GM20000 (cell line): ENCODE data around the gene RC3H2.
A peak's percentile ranks its signal among the peaks of the same experiment; 100 is the strongest.
"Not testable (repeated sequence)": the region's sequence is repeated elsewhere in the genome, so short reads cannot be mapped to it uniquely, and the experiment has no call there.

Source experiments
- DNase-seq: peaks from one replicate; pipeline ENCODE4 v3.0.0; 2012; ENCODE audit warnings: low spot score
- CTCF ChIP-seq: IDR thresholded peaks from 2 replicates; pipeline ENCODE4 v1.5.1; 2012; ENCODE audit warnings: mild to moderate bottlenecking, control low read depth; ENCODE audit errors: extremely low read depth, missing control alignments

The RC3H2 gene

GRCh38 chr9:122879443-122879842, 25.7 kb downstream of the RC3H2 start:
- DNase-seq, result no peak

DNA sequence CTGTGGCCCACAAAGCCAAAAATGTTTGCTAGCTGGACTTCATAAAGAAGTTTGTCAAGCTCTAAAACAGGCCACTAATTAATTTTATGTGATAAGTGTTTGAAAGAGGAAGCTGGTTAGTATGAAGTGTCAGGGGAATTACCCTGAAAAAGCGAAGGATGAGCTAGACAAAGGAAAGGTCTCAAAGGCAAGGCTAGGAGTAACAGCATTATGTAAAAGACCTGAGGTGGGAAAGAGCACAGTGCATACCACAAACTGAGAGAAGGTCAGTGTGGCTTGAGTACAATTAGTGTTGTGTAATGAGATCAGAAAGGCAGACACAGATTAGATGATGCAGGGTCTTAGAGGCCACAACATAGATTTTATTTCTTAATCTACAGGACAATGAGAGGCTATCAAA, 29.6 kb downstream of the RC3H2 start:
- peak; percentile 38 for DNase-seq
- TF ChIP-seq CTCF, result no peak

More at GRCh38 chr9:122879443-122879842, 25.7 kb downstream of the RC3H2 start:
- TF ChIP-seq CTCF, result no peak

DNA sequence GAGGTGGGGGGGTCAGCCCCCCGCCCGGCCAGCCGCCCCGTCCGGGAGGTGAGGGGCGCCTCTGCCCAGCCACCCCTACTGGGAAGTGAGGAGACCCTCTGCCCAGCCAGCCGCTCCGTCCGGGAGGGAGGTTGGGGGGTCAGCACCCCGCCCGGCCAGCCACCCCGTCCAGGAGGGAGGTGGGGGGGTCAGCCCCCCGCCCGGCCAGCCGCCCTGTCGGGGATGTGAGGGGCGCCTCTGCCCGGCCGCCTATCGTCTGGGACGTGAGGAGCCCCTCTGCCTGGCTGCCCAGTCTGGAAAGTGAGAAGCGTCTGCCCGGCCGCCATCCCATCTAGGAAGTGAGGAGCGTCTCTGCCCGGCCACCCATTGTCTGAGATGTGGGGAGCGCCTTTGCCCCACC, 37.9 kb downstream of the RC3H2 start:
- not testable (repeated sequence) for DNase-seq

GRCh38 chr9:122866079-122866478, 39.1 kb downstream of the RC3H2 start:
- no peak for TF ChIP-seq CTCF
- DNase-seq, result no peak

DNA sequence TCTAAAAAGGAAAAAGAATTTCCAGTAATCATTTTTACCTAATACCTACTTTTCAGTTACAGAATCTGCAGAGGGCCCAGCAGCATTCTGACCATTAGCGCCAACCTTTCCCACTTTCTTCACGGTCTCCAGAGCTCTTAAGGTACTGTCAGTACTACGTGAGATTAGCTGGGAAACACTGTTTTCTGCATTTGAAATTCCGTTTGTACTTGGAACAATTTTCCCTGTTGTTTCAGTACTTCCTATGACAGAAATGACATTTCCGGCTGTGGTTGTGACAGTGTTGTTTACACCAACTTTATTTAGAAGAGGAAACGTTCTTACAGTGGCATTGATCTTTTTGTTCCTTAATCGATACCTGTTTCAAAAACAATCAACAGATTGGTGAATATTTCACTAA, 39.9 kb downstream of the RC3H2 start:
- TF ChIP-seq CTCF, result no peak
- DNase-seq, result no peak

DNA sequence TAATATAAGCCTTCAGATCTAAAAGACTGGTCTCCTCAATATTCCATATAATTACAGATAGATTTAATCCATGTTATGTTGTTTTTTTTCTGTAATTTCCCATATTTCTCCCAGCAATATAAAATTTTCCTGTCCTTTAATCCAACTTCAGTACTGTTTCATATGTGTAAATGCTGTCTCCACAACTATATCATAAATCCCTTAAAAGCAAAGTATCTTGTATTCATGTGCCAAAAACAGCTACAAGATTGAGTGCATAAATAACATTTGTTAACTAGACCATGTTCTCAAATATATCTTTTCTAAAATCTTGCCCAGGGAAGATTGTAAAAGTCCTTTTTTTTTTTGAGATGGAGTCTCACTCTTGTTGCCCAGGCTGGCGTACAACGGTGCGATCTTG, 41.8 kb downstream of the RC3H2 start:
- no peak for DNase-seq
- TF ChIP-seq CTCF, result no peak

DNA sequence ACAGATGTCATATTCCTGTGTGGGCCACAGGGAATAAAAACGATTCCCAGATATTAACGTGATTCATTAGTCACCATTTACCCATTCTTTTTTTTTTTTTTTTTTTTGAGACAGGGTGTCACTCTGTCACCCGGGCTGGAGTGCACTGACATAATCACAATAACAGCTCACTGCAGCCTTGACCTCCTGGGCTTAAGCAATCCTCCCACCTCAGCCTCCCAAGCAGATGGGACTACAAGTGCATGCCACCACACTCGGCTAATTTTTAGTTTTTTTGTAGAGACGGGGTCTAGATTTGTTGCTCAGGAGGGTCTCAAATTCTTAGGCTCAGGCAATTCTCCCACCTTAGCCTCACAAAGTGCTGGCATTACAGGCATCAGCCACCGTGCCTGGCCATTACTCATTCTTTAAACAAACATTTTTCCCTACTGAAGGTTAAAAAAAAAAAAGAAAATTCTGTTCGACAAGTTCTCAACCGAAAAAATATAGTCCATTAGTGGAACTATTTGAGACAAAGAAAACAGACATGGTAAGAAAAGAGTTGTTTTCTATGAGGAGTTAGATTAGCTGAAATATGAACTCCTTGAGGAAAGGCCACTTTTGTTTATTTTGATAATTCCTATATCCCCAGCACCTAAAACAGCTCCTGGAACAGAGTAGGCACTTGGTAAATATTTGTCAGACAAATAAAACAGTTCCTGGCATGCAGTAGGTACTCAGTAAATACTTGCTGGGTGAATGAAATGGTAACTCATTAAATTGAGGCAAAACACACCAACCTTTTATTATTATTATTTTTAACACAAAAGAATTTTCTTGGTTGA, 44.6 kb downstream of the RC3H2 start:
- no peak for DNase-seq
- TF ChIP-seq CTCF, result no peak

- DNase-seq, result no peak
- TF ChIP-seq CTCF, result no peak
Observed at GRCh38 chr9:122857815-122858214, 47.3 kb downstream of the RC3H2 start.

GRCh38 chr9:122852085-122852786, 52.9 kb downstream of the RC3H2 start:
- DNase-seq, result not testable (repeated sequence)
